NCI-H345 (cell line): ENCODE results near the gene DLG2.
"Not testable (repeated sequence)": the region's sequence is repeated elsewhere in the genome, so short reads cannot be mapped to it uniquely, and the experiment has no call there.

Source experiments
- DNase-seq: peaks from one replicate; lab custom pipeline; 2025; lab: John Stamatoyannopoulos, UW

The DLG2 gene

GRCh38 chr11:85110246-85110645, 516.9 kb downstream of the DLG2 start:
- DNase-seq = not testable (repeated sequence)

- no peak for DNase-seq
Observed at GRCh38 chr11:85109141-85109540, 518.0 kb downstream of the DLG2 start.

- no peak for DNase-seq
Observed at GRCh38 chr11:85105868-85106267, 521.3 kb downstream of the DLG2 start.

DNA sequence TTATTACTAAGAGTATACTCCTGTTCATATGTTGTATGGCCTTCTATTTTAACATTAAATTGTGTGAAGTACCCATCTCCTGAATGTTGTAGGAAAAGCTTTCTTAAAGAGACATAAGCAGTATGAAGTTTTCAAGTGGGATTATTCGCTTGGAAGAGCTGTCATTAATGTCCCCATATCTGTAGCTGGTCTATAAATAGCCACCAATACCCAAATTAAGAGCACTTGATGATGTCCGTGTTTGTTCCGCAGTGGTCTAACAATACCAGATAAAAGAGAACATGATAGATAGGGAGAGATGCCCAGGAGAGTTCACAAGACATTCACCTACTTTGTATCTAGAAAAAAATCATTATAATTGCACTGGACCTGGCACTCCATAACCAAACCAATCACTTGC, 527.6 kb downstream of the DLG2 start:
- no peak for DNase-seq

DNA sequence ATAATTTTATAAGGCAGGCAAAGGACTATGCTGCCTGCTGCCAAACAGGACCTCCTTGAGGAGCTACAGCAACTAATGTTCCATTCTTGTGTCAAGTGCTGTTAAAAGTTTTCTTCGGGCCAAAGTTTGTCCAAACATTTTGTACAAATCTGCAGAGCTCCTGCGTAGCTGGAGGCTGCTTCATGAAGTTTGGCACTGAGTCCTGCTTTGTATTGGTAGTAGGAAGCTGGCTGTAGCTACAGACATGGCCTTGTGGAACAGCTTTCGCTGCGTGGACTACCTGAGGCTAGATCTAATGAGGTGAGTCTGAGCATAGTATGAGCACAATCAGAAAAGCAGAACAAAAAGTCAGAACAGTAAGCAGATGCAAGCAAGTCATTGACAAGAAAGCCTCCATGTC, 528.1 kb downstream of the DLG2 start:
- DNase-seq = no peak

DNA sequence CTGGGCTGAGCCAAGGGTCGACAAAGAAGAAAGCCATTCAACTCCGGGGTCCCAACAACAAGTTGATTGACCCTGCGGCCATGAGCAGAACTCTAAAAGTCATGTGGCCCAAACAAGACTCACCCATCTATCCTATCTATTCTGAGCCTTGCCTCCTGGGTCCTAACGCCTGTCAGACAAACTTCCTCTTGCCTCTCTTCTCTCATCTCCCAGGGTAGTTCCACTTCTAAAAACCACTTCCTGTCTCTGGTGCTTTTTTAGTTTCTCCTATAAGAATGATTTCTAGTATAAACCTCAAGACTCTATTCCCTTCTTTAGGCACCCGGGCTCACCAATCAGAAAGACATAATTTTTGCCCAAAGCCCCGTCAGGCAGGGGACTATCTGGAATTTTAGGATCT, 530.2 kb downstream of the DLG2 start:
- DNase-seq = no peak

GRCh38 chr11:85095239-85095638, 531.9 kb downstream of the DLG2 start:
- DNase-seq = no peak

- DNase-seq = no peak
Observed at GRCh38 chr11:85094795-85095194, 532.3 kb downstream of the DLG2 start.

GRCh38 chr11:85089654-85090053, 537.5 kb downstream of the DLG2 start:
- DNase-seq = no peak

DNA sequence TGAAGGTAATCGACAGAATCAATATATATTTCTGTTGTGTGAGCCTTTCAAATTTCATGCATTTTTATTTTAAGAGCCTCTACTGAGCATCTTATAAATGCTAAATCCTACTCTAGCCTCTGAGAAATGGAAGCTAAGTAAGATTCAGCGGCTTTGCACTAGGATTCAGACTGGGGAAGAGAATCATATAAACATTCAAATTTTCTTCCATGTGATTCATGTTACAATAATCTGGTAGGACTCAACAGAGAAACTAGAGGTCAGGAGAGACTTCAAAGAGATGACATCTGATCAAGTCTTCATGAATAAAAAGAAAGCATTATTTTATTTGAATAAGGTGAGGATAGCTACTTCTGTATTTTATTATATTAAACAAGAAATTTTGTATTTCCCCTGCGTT, 538.9 kb downstream of the DLG2 start:
- no peak for DNase-seq

DNA sequence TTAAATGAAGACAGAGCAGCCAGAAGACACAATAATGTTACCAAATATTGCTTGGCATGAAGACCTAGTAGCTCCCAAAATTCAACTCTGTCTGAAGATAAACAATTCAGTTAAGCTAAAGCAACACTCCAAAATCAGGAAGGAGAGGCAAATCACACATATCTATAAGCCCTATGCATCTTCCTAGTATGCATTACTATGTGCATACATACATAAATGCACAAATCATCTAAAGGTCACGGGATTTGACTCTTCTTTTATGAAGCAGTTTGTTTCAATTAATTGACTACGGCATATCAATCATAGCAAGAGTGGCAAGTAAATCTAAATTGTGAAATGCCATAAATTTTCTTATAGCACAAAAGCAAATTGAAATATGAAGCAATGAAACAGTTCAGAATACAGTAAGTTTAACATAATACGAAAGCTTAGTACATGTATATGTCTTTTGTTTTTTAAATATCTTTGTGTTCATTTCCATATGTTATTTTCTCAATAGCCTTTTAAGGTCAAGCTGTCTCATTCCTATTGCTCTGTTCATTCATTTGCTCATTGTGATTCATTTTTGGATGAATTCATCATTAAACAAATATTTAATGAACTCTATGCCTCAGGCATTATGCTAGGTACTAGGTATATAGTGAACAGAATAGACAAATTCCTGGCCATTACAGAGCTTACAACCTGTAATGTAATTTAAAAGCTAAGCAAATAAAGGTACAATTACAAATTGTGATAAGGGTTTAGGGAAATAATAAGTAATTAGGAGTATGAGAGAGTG, 540.5 kb downstream of the DLG2 start:
- no peak for DNase-seq

DNA sequence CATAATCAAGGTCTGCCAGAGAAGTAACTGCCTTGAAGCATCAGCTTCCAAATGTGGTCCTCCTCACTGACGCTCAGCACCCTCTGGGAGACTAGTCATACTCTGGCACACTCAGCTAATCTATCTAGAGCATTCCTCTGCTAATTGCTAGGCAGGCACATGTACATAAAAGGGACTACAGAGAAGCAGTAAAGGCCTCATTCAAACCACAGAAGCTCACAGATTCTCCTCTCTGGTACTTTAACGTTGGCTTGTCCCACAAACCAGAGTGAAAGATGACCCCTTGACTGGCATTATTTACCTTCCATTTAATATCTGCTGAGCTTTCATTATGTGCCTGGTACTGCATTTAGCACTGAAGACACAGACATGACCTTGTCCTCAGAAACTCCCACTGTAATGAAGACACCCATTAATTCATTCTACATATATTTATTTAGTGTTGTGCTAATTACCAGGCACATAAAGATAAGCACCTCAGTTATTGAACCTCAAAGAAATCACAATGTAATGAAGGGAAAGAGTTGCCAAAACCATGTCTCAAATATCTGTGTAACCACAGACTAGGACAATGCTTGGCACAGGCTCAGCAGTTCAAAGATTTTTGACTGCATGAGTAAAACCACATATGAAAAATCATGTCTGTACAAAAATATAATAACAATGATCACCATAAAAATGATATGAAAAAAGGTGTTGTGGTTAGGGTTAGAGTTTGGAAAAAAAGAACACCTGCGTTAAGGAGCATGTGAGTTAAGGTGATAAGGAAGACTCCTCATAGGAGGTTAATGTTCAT, 550.4 kb downstream of the DLG2 start:
- DNase-seq = no peak

- no peak for DNase-seq
Observed at GRCh38 chr11:85062659-85063058, 564.5 kb downstream of the DLG2 start.

DNA sequence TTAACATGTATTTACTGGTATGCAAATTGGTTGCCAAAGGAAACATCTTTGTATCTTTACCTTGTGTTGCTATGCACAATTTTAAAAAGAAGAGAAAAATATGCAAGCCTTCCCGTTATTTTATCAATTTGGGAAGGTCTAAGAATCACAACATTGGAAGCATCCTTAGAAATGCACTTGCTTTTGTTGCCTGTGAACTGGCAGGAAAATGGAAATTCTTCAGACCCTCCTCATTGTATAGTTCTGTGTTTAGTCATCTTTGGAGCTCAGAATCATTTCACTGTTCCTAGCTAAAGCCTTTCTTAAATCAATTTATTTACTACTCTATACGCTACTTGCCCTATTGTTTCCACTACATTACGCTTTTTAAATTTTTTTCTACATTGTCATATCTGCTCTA, 574.5 kb downstream of the DLG2 start:
- no peak for DNase-seq

- DNase-seq = no peak
Observed at GRCh38 chr11:85048801-85049200, 578.3 kb downstream of the DLG2 start.

DNA sequence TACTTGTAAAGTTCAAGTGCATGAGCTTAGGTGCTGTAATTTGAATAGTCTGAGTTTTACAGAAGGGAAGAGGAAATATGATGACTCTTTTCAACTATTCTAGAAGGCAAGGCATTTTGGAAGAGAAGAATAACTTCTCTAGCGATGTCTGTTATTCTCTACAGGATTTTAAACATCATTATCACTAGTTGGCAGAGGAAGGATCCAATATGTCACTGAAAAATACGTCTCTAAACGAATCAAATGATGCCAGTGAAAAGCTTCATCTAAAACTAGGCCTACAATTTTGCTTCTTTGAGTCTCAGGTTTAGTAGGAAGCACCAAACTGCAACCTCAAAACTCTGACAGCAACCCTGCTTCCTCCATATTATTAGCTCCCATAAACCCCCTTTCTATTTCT, 581.4 kb downstream of the DLG2 start:
- no peak for DNase-seq

DNA sequence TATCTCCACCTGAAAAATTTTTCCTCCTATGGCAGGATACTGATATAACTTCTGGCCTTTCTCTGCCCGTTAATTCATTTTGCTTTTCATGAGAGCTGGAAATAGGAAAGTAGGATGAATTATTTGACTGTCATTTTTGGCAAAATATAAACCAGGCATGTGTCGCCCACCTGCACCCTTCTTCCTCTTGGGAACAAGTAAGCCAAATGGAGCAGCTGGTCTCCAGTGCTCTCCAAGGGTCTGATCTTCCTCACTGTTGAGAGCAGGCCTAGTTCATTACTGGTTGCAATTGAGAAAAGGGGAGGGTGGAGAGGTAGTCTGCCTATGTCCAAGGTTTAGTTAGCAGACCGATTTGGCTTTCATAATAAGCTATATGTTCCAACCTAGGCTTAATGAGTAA, 582.2 kb downstream of the DLG2 start:
- DNase-seq = no peak

DNA sequence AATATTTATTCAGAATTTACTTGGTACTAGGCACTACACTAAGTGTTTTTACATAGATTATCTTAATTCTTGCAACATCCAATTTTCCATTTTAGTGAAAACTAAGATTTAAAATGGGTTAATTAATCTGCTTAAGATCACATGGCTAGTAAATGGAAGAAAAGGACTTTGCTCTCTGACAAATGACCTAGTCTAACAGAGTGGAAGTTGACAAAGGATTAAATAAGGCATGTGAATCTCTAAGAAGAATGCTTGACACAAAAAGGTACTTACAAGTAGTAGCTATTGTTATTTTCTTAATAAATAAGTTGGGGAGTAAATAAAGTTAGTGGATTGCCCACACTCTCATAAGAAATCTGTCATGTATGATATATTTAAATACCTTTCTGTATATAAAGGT, 584.8 kb downstream of the DLG2 start:
- no peak for DNase-seq

GRCh38 chr11:85040166-85040565, 587.0 kb downstream of the DLG2 start:
- DNase-seq = no peak

- DNase-seq = peak; percentile 58
Observed at GRCh38 chr11:85029964-85030363, 597.2 kb downstream of the DLG2 start.

DNA sequence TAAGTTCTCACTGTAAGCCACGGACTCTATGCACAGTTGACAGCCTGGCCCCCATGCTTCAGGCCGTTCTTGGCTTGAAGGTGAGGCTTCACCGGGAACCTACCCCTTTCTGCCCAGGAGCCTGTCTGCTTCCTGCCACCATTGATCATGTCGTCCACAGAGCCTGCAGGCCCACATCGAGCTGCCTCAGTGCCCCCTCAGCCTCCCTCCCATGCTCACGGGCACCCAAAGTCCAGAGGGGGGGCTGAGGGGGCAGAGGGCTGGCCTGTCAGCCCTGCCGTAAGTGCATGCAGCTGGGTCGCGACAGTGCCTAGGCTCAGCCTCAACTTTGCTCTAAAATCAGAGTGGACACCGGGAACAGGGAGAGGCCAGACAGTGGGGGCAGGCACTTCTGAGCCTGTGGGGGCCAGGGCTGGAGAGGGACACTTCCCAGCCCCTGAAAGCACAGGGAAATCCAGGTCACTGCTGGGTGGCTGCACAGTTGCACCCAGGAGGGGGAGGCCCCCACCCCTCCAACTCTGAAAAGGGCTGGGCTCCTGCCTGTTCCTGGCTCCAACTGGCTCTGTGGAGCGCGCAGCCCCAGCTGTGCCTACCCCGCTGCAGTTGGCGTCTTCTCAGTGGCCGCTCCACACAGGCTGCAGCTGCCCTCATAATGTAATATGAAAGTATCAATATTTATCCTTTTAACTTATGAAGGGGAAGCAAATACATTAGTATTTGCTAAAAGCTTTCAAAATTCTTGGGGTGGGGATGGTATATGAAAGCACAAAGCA, 598.6 kb downstream of the DLG2 start:
- DNase-seq = no peak

DNA sequence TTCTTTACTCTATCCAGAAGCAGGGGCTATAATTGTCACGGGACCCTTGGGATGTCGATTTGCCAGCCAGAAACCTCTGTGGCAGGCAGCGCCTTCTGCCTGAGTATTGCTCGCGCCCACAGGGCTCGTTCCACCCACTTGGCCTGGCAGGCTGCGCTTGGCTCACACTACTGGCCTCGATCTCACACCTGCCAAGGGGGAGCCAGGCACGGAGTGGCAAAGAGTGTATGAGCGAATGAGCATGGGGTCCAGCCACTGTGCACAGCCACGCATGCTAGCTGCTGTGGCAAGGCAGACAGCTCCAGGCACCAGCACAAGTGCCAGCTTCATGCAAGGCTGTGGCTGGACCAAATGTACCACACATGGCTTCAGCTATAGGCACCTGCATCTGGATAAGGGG, 599.8 kb downstream of the DLG2 start:
- no peak for DNase-seq

DNA sequence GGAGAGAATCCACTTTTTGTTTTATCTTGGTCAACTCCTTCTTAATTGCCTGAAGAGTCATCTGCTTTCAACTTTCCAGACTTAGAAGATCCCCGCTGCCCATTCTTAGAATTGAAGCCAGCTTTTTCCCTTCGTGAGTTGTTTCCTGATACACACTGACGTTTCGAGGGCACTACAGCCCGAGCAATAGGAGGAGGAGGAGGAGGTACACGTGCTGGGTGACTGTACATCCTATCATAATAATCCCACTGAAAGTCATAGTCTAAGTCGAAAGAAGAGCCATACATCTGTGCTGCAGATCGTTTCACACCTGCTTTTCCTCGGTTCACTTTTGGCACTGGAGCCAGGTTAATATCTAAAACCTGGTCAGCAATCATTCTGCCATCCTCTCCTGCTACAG, 606.1 kb downstream of the DLG2 start:
- DNase-seq = no peak
